HG03575 (cell line): Measurements from ENCODE around the gene SPAG5.

Experiments used
- ATAC-seq: cut with Tn5 transposase; IDR thresholded peaks from one replicate; pipeline ENCODE4 v1.9.1; 2021; ENCODE audit not compliant: unreplicated experiment, insufficient number of reproducible peaks, low FRiP score; ENCODE audit errors: extremely low read depth

Gene SPAG5

GRCh38 chr17:28550858-28551257 is 48.0 kb downstream of the SPAG5 start:
- ATAC-seq, result no peak

DNA sequence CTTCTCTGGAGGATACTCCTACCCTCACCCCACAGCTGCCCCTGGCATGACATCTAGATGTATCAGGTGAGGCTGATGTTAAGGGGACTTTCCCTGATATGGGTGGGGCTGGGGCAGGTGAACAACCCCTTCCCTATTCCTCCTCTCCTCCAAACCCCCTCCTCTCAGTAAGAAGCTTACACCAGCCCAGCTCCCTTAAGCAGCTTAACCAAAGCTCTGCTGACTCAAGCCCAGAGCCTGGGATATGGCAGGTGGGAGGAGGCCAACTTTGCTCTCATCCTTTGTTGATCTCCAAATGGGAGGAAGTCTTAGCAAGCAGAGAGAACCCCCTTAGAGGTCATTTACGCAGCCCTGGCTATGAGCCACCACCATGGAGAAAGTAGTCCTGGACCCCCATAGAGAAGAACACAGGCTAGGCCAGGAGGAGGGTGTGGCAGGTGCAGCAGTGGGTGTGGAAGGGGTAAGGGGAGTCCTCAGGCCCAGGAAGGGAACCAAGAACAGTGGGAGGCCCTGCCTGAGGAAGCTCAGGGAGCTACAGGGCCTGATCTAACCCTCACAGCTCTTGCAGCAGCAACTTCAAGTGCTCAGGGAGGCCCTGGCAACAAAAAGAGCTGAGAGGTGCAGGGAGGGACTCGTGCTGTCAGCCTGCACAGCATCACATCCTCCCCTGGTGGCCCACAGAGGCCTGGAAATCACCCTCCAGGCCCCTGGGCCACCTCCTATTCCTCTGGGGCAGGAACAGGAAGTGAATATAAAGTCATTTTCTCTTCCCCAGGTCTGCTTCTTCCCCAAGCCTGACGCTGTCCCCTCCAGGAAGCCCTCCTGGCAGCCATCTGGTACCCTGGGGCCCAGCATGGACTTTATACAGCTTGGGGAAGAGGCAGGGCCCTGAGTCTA is 49.3 kb downstream of the SPAG5 start:
- ATAC-seq, result no peak

DNA sequence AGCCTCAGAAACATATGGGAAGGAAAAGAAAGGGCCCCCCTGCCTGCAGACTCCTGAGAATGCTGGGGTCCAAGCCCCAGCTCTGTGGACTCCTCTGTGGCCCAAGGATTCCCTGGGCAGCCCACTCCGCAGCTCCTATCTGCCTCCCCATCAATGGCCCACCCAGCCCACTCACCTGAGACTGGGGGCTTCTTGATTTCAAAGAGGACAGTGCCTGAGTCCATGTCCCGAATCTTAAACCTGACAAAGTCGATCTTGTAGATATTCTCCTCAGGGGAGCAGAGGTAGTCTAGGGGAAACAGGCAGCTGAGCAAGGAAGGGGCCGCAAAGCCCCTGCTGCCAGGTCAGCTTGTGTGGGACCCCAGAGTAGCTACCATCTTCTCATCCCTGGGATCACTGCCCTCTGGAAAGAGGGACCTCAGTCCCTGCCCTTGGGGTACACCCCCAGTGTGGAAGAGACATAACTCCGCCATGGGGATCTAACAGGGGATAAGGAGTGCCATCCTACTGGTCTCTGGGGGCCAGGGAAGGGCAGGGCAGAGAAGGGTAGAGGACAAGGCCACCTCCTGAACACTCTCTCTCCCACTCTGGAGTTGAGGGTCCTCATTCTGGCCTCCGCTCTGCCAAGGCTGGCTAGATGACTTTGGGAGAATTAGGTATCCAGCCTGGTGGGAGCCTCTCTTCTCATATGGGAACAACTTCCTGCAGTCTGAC is 50.3 kb downstream of the SPAG5 start:
- ATAC-seq, result no peak

DNA sequence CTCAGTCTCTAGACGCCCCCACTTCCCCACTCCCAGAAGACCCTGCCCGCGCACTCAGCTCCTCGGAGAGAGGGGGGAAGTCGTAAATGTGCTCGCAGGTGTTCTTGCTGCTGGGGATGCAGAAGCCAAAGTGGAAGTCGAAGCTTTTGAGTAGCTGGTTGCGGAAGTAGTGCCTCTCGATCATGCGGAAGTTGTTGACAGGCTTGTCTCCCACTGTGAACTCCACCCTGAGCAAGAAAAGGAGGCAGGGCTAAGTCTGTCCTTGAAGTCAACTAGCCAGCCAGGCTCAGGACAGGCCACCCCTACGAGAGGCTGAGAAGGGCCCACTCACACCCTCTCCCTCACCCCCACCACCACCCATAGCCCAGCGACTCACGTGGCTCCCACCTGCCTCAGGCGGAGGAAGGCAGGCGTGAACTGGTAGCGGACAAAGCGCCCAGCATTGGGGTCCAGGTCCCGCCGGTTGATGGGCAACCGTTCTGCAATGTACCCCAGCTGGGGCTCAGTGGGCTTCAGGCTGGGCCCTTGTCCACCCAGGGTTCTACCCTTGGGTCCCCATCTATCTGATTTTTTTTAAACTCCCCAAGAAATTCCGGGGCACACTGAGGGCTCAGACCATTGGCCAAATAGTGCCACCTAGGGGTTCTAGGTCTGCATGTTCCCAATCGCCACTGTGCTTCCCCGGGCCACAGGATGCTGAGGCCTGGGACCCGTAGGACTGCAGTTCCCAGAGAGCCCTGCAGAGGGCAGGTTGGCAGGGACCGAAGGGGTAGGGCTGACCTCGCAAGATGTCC is 51.0 kb downstream of the SPAG5 start:
- ATAC-seq, result no peak

DNA sequence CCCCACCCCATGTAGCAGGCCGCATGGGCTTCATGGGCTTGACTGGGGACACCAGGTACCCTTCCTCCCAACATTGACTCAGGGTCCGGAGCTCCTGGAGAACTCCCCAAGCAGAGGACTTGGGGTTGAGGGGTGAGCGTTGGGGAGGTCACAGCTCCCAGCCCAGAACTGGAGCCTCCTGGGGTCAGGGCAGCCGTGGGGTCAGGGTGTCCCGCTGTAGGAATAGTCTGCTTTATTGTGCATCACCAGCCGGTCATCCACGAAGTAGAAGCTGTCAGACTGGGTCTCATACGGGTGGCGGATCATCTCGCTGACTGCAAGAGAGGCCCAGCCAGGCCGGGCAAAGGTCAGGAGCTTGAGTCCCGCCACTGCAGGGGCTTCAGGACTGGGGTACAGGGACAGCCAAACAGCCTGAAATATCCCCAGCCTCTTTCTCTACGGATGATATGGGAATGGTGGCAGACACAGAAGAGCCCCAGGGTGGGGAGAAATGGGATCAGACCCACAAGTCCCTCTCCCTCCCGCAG is 51.7 kb downstream of the SPAG5 start:
- no peak for ATAC-seq

- ATAC-seq, result no peak
Observed at GRCh38 chr17:28545787-28546415, 52.9 kb downstream of the SPAG5 start.

DNA sequence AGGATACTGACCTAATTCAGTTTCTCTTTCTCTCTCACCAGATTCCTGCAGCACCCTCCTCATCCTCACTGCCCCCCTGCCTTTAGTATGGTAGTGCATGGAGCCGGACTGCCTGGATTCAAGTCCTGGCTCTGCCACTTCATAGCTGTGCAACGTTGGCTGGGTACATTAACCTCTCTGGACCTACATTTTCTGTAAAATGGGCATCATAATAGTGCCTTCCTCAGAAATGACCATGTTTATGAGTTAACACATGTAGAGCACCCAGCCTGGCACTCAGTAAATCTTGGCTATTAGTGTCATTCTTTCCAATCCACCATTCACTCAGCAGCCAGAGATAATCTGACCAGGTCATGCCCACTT is 53.7 kb downstream of the SPAG5 start:
- no peak for ATAC-seq

GRCh38 chr17:28544402-28545140 is 54.3 kb downstream of the SPAG5 start:
- ATAC-seq, result no peak

DNA sequence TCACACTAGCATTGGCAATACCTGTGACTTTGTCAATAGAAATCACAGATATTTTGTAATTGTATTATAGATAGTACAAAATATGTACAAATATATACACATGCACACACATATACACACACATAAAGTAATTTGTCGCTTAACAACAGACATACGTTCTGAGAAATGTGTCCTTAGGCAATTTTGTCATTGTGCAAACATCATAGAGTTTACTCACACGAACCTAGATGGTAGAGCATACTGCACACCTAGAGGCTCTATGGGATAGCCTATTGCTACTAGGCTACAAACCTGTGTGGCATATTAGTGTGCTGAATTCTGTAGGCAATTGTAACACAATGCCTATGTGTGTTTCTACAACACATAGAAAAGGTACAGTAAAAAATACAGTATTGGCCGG is 57.4 kb downstream of the SPAG5 start:
- ATAC-seq, result no peak

DNA sequence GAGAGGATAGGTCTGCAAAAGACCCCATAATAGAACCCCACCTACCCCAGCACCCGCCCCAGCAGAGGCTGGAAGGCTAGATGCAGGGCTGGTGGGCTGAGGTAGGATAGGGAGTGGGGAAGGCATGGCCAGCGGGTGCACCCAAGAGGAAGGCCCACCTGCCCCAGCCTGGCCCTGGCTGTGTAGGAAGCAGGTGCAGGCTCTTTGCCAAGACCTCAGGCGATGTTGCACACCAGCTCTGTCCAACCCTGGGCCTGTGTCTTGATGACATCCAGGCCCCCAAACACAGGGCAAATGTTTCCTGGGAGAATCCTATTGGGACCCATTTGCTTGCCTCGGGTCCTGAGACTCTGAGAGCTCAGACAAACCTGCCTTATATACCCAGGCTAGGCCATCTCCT is 58.6 kb downstream of the SPAG5 start:
- ATAC-seq, result no peak

GRCh38 chr17:28538296-28538895 is 60.4 kb downstream of the SPAG5 start:
- no peak for ATAC-seq

- ATAC-seq, result no peak
Observed at GRCh38 chr17:28537219-28537610, 61.6 kb downstream of the SPAG5 start.

DNA sequence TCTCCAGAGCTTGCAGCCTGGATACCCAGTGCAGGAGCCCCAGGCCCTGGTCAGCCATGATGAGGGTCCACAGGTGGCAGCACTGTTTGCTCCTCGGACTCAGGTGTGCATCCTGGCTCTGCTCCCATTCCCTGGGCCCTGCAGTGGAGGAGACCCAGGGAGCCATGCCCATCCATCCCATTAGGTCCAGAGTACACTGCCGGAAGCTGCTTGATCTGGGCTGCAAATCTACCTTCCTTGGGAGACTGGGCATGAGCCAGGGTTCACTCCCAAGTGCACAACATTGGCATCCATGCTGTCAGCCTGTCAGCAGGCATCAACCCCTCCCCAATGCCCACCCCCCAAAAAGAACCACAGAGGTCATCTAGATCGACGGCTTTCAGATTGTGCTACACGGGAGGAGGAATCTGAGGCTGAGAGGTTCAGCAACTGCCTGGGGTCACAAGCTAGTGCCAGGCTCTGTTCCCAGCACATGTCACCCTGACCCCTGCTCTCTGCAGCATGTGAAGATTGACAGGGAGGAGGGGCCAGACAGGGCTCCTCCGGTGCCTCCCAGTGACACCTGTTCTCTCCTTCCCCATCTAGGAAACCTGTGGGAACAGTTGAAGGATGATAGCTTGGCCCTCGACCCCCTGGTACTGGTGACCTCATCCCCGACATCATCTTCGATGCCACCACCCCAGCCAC is 62.1 kb downstream of the SPAG5 start:
- no peak for ATAC-seq

DNA sequence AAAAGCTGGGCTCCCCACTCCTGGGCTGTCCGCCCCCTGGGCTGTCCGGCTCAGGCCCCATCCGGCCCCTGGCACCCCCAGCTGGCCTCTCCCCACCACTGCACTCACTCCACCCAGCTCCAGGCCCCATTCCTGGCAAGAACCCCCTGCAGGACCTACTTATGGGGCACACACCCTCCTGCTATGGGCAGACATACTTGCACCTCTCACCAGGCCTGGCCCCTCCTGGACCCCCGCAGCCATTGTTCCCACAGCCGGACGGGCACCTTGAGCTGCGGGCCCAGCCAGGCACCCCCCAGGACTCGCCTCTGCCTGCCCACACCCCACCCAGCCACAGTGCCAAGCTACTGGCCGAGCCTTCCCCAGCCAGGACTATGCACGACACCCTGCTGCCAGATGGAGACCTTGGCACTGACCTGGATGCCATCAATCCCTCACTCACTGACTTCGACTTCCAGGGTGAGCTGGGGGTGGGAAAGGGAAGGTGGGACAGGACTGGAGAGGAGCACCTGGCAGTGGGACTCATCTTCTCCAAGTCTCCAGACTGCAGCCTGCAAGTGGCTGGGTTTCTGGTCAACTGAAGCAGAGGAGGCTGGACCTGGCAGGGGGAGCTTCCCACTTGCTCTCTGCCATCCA is 64.0 kb downstream of the SPAG5 start:
- no peak for ATAC-seq

GRCh38 chr17:28533091-28533807 is 65.6 kb downstream of the SPAG5 start:
- no peak for ATAC-seq
